ENCODE results near the gene ZFHX2.

Gene ZFHX2

GRCh38 chr14:23523229-23524016, 28.1 kb downstream of the ZFHX2 start:
- no peak overlapping the region for H3K27ac ChIP-seq
- no peak for DNase-seq (ENCODE audit: low read depth, low spot score)

- DNase-seq (ENCODE audit: low read depth, low spot score): no peak
- no peak overlapping the region for H3K27ac ChIP-seq
These were observed 28.8 kb downstream of the ZFHX2 start for GRCh38 chr14:23522643-23523198.

GRCh38 chr14:23521785-23522640, 29.6 kb downstream of the ZFHX2 start:
- no peak overlapping the region for H3K27ac ChIP-seq
- no peak for DNase-seq (ENCODE audit: low read depth, low spot score)

GRCh38 chr14:23520899-23521533, 30.5 kb downstream of the ZFHX2 start:
- H3K27ac ChIP-seq: no peak overlapping the region
- DNase-seq (ENCODE audit: low read depth, low spot score): no peak

GRCh38 chr14:23518709-23519108, 32.9 kb downstream of the ZFHX2 start:
- no peak for DNase-seq (ENCODE audit: low read depth, low spot score)

GRCh38 chr14:23517650-23518326, 33.8 kb downstream of the ZFHX2 start:
- no peak overlapping the region for H3K27ac ChIP-seq
- no peak for DNase-seq (ENCODE audit: low read depth, low spot score)

More at GRCh38 chr14:23518709-23519108, 32.9 kb downstream of the ZFHX2 start:
- H3K27ac ChIP-seq: no peak overlapping the region

- no peak for DNase-seq (ENCODE audit: low read depth, low spot score)
- no peak overlapping the region for H3K27ac ChIP-seq
These were observed 37.0 kb downstream of the ZFHX2 start for GRCh38 chr14:23514644-23514957.

GRCh38 chr14:23513818-23514643, 37.5 kb downstream of the ZFHX2 start:
- no peak for DNase-seq (ENCODE audit: low read depth, low spot score)
- no peak overlapping the region for H3K27ac ChIP-seq

GRCh38 chr14:23513005-23513817, 38.4 kb downstream of the ZFHX2 start:
- H3K27ac ChIP-seq: no peak overlapping the region
- no peak for DNase-seq (ENCODE audit: low read depth, low spot score)

- H3K27ac ChIP-seq: no peak overlapping the region
- DNase-seq (ENCODE audit: low read depth, low spot score): no peak
These were observed 39.4 kb downstream of the ZFHX2 start for GRCh38 chr14:23512156-23512555.

- DNase-seq (ENCODE audit: low read depth, low spot score): no peak
- no peak overlapping the region for H3K27ac ChIP-seq
These were observed 57.3 kb downstream of the ZFHX2 start for GRCh38 chr14:23494223-23494622.

- DNase-seq (ENCODE audit: low read depth, low spot score): no peak
- no peak overlapping the region for H3K27ac ChIP-seq
These were observed 58.8 kb downstream of the ZFHX2 start for GRCh38 chr14:23492618-23493272.

- H3K27ac ChIP-seq: no peak overlapping the region
- DNase-seq (ENCODE audit: low read depth, low spot score): no peak
These were observed 64.3 kb downstream of the ZFHX2 start for GRCh38 chr14:23487216-23487615.

GRCh38 chr14:23486036-23486435, 65.5 kb downstream of the ZFHX2 start:
- no peak for DNase-seq (ENCODE audit: low read depth, low spot score)
- no peak overlapping the region for H3K27ac ChIP-seq

GRCh38 chr14:23485326-23485725, 66.2 kb downstream of the ZFHX2 start:
- no peak for DNase-seq (ENCODE audit: low read depth, low spot score)
- H3K27ac ChIP-seq: no peak overlapping the region

GRCh38 chr14:23483236-23483854, 68.2 kb downstream of the ZFHX2 start:
- no peak for DNase-seq (ENCODE audit: low read depth, low spot score)
- no peak overlapping the region for H3K27ac ChIP-seq

GRCh38 chr14:23482823-23483148, 68.8 kb downstream of the ZFHX2 start:
- no peak overlapping the region for H3K27ac ChIP-seq
- DNase-seq (ENCODE audit: low read depth, low spot score): no peak

All from epithelial cell of prostate (primary cell).